ENCODE data around the gene CR2.

- TF ChIP-seq, protein P1, sequence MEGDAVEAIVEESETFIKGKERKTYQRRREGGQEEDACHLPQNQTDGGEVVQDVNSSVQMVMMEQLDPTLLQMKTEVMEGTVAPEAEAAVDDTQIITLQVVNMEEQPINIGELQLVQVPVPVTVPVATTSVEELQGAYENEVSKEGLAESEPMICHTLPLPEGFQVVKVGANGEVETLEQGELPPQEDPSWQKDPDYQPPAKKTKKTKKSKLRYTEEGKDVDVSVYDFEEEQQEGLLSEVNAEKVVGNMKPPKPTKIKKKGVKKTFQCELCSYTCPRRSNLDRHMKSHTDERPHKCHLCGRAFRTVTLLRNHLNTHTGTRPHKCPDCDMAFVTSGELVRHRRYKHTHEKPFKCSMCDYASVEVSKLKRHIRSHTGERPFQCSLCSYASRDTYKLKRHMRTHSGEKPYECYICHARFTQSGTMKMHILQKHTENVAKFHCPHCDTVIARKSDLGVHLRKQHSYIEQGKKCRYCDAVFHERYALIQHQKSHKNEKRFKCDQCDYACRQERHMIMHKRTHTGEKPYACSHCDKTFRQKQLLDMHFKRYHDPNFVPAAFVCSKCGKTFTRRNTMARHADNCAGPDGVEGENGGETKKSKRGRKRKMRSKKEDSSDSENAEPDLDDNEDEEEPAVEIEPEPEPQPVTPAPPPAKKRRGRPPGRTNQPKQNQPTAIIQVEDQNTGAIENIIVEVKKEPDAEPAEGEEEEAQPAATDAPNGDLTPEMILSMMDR (IDR thresholded peaks at IDR 0.05) = no peak
- TF ChIP-seq POLR2A (IDR thresholded peaks at IDR 0.05) (no peak), POLR2AphosphoS5 (IDR thresholded peaks at IDR 0.05) (no peak)
Observed at GRCh38 chr1:207495801-207496792, 42.0 kb downstream of the CR2 start, which contains the start of gene CR1.

Measured in transverse colon (tissue), 4 donors.